NCI-H2107 (cell line): Measurements from ENCODE around the gene ORC3.
"Not testable (repeated sequence)": the region's sequence is repeated elsewhere in the genome, so short reads cannot be mapped to it uniquely, and the experiment has no call there.

Experiments
- DNase-seq: peaks from one replicate; lab custom pipeline; 2025; lab: John Stamatoyannopoulos, UW

The ORC3 gene

DNA sequence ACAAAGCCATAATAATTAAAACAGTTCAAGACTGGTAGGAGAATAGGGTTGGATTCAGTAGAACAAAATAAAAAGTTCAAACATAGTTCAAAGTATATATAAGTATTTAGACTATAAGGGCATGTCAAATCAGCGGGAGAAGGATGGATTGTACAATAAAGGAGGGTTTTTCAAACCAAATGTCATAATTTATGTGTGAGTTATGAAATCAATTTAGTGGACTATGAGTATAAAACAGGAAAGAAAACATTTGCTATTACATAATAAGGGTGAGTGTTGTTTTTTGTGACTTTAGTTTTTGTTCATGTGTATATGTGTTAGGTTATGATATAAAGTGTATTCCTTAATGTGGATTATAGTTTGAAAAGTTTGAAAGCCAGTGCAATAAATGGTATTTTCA, 10.6 kb downstream of the ORC3 start:
- DNase-seq, result no peak

DNA sequence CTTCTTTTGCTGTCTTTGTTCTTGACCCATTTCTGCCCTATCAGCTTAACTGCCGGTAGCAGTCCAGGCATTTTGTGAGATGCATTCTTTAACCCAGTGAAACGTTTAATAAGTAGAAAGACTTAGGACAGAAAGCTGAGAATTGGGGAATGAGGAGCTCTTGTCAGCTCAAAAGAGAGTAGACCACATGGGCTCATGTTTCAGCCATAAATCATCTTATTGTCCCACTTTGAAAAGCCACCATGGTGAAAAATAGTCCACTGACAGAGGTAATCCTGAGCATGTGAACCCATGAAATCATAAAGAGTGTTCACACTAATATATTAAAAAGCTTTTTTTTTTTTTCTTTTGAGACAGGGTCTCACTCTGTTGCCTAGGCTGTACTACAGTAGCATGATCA, 16.3 kb downstream of the ORC3 start:
- no peak for DNase-seq

DNA sequence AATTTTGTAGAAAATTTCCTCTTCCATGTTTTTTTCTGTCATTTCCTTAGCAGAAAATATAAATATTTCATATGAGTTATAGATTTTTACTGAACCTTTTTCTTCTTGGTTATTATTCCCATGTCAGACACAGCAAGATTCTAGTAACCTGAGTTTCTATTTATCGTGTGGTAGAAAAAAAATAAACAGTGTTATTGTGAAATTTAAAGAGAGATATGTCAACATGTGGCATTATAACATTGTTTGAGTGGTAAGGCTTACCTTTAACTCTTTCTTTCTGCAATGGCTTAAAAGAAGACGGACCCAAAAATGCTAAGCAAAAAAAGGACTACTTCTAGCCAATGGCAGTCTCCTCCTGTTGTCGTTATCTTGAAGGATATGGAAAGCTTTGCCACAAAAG, 18.9 kb downstream of the ORC3 start:
- no peak for DNase-seq

DNA sequence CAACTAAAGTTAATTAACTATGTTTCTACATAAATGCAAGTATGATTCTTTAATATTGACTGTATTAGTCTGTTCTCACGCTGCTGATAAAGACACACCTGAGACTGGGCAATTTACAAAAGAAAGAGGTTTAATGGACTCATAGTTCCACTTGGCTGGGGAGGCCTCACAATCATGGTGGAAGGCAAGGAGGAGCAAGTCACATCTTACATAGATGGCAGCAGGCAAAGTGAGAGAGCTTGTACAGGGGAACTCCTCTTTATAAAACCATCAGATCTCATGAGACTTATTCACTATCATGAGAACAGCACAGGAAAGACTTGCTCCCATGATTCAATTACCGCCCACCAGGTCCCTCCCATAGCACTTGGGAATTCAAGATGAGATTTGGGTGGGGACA, 23.1 kb downstream of the ORC3 start:
- DNase-seq, result not testable (repeated sequence)

DNA sequence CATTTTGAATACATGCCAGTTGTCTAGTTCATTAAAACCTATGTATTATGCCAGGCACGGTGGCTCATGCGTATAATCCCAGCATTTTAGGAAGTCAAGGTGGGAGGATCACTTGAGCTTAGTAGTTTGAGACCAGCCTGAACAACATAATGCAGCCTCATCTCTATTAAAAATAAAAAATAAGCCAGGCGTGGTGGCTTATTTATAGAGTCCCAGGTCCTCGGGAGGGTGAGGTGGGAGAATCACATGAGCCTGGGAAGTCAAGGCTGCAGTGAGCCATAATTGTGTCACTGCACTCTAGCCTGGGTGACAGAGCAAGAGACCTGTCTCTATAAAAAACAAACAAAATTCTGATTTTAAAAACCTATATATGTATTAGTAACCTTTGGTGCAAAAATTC, 27.5 kb downstream of the ORC3 start:
- no peak for DNase-seq

DNA sequence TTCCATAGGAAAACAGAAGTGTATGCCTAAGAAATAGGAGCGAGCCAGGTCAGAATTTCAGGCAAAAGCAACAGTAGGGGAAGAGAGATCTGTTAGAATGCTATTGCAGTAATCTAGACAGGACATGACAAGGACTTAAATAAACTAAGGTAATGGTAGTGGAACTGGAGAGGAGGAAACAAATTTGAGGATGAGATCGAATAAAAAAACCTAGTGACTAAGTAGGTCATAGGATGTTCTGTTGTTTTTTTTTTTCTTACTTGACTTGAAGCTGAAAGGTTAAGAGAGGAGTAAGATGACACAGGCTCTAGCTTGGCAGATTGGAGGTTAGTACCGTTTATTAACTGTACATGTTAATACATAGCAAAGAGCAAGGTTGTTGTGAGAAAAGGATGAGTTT, 28.6 kb downstream of the ORC3 start:
- no peak for DNase-seq

DNA sequence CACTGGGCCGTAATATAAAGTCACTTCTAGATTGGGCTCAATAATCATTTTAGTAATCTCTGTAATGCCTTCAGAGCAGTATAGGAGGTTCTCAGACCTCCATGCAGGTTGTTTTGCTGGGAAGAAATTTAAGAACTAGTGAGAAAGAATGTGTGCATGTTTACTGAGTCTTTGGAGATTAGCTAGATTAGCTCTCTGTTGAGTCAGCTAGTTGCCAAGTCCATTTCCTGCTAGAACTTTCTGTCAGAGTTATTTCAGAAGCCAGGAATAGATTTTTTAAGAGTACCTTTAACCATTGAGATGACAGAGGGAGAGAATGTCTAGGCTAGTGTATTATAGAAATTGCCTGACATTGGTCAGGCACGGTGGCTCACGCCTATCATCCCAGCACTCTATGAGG, 33.3 kb downstream of the ORC3 start:
- DNase-seq, result no peak

DNA sequence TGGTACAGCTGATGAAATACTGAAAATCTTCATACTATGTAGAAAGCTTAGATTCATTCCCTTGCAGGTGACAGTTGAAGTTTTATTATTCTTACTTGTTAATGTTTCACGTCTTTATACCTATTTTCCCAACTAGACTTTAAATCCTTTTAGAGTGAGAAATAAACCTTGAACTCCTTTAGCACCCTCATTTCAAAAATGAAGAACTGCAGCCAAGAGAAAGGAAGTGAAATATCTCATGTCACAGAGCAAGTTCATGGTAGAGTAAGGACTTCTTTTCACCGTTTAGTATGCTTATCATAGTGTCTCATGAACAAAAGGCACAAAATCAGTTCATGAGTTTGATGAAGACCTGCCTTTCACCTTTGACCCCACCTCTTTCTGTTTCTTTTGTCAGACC, 38.5 kb downstream of the ORC3 start:
- no peak for DNase-seq

DNA sequence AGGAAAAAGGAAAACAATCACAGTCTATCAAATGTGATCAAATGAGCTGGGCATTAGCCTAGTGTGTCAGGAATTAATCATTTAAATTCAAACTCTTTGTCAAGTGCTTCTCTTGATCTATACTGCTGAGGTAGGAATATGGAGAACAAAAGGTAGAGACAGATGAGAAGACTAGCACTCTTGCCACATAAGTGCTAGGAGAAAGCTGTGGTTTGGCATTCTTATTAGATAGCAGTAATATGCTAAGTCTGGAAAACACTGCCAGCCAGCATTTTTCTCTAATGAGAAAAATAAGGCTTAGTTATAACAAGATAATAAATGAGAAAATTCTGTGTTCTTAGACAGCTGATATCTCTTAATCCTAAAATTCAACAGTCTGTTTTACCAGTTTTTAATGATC, 38.9 kb downstream of the ORC3 start:
- DNase-seq, result no peak

DNA sequence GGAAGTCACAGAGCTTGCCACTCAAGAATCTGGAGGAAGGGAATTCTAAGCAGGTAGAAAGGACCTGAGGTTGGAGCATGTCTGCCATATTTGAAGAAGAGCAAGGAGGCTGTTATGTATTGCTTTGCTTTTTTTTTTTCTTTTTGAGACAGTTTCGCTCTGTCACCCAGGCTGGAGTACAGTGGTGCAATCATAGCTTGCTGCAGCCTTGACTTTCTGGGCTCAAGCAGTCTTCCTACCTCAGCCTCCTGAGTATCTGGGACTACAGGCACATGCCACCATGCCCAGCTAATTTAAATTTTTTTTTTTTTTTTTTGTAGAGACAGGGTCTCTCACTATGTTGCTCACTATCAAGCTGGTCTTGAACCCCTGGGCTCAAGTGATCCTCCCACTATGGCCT, 40.8 kb downstream of the ORC3 start:
- DNase-seq, result no peak

DNA sequence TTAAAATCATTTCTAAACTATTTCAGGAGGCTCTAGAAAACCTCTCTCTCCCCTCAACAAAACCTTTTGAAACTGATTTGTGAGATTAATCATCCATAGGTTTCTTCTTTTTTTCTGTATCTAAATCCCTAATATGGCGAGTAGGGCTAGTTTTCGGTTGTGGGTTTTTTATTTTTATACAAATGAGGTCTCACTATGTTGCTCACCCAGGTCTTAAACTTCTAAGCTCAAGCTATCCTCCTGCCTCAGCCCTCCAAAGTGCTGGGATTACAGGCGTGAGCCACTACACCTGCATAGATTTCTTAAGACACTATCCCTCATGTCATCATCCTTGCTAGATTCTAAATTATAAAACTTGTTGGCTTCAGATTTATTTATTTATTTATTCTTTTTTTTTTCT, 43.9 kb downstream of the ORC3 start:
- no peak for DNase-seq

DNA sequence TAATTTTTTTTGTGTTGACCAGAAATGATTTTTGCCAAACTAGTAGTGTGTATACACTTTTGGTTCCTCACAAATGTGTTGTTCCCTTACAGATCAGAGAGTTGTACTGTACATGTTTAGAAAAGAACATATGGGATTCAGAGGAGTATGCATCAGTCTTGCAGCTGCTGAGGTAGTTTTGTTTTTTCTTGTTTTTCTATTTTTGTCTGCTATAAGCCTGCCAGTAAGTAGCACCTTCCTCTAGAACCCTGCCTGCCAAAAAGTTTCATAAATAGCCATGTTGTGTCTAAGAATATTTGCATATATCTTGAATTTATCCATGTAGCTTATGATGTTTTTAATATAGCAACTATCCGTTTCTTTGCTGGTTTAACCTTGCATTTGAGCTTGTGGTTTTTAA, 46.4 kb downstream of the ORC3 start:
- DNase-seq, result no peak

DNA sequence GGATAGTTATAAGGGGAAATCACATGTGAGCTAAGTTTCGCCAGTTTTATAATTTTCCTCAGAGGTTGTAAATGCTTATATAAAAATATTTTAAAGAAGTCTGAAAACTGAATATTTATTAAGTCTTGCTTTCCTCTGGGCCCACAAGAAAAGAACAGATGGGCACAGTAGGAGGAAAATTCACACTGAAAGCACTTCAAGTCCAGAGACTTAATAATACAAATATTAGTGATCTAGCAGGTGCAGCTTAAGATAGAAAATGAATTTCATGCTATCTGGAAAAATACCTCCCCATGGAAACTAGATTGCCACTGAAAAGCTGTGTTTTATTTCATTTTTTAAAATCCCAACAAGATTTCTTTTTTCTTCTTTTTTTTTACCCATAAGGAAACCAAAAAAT, 47.2 kb downstream of the ORC3 start:
- no peak for DNase-seq

DNA sequence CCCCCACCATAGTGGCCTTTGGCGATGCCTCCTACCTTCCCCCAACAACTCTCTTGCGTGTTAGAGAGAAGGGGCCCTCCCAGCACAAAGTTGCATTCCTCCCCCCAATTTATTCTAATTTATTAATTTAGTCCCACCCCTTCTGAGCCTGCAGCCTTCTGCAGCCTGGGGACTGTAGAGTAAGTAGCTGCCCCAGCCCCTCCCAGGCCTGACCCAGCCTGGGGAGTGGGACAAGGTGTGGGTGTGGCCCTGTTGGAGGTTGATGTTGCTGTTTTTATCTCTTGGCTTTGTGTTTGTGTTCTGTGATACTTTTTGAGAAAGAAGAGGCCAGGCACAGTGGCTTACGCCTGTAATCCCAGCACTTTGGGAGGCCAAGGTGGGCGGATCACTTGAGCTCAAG, 49.4 kb downstream of the ORC3 start:
- no peak for DNase-seq

DNA sequence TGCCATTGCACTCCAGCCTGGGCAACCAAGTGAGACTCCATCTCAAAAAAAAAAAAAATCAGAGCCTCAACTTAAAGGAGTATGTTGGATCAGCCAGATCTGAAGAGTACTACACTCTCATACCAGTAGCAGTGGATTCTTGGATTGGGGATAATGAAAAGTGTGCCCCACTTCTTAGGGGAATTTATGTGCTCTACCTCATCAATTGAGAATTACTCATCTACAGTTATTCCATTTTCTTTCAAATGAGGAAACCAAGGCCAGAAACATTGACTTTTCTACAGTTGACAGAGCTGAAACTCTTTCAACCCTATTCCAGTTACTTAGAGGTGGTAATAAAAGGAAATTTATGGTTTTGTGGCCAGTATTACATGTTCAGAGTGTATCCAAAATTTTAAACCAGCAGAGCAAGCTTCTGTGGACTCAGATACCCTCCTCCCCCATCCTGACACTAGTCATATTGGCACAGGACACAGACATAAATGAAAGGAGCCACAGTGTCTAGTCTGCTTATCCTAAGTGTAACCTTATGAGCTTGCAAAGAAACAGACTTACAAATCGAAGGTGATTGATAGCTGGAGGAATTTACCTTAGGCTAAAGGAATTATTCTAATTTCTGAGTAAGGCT, 51.2 kb downstream of the ORC3 start:
- DNase-seq, result no peak

DNA sequence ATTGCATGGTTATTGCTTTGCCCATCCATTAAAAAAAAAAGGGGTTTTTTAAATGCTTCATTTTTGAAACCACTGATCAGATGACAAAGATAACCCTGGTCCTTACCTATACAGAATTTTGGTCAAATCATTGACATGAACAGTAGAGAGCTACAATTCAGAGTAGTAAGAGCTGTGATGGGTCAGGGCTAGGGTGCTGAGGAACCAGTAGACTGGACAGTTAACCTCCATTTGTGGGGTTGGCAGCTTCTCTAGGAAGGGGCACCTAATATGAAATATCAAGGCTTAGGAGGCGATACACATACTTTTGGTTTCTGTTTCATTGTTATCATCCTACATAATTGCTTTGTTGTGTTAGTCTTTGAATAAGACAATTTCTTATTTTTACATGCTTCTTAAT, 55.1 kb downstream of the ORC3 start:
- DNase-seq, result no peak

DNA sequence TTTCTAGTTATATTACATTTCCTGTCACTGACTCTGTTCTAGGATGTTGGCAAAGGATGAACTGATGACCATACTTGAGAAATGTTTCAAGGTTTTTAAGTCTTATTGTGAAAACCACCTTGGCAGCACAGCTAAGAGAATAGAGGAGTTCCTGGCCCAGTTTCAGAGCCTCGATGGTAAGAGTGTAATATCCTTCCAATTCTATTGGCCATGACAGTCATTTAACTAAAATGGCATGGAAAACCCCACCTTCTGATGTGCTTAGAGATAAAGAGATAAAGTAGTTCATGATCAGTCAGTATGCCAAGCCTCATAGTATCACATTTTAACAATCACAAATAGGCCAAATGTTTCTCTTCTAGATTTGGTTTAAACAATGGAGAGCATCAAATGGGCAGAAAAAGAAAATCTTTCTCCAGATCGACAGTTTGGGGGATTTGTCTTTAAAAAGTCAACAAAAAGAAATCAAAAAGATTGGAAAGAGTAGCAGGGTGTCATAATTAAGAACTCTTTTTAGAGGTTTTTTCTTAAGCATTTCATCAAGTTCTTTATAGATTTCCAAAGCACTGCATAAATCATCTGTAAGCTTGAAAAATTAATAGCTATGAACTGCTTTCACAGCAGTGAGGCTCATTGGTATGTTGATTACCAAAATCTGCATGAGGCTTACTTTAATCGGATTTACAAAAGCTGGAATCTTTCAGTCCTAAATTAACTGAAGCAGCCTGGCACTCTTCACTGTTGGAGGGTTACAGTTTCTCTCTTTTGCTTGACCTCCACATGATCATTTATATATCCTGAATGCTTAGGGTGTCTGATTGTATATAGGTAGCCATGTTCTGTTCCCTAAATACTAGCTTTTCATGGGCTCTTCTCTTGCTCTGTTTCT, 63.4 kb downstream of the ORC3 start:
- no peak for DNase-seq

DNA sequence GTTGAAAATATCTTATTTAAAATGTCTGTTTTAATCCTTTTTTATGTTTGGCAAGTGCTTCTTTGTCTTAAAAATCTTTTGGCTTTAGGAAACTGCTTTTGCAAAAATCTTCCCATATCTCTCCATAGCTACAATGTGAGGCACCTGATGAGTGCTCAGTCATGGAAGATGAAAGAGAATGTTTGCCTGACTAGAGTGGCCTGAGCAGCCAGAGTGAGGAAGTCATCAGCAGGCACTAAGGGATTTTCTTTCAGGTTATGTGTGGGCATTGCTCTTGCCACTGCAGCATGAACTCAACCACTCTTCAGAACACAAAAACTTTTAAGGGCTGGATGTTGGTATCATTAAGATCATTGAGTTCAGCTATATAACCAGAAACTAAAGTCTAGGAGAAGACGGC, 64.2 kb downstream of the ORC3 start:
- no peak for DNase-seq

DNA sequence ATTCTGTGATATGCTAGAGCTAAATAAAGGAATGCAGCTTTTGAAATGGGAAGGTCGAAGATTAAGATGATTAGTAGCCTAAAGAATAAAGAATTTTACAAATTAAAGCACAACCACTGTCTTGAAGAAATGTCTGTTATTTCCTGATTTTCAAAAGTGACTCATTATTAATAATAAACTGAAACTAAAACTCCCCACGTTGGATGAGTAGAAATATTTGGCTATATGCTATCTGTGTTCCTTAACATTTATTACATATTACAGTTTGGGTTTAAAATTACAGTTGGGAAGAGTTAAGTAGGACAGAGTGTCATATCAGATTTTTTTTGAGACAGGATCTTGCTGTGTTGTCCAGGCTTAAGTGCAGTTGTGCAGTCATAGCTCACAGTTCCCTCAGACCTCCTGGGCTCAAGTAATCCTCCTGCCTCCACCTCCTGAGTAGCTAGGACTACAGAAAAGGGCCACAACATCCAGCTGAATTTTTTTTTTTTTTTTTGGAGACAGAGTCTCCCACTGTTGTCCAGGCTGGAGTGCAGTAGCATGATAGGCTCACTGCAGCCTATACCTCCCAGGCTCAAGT, 65.0 kb downstream of the ORC3 start:
- no peak for DNase-seq

DNA sequence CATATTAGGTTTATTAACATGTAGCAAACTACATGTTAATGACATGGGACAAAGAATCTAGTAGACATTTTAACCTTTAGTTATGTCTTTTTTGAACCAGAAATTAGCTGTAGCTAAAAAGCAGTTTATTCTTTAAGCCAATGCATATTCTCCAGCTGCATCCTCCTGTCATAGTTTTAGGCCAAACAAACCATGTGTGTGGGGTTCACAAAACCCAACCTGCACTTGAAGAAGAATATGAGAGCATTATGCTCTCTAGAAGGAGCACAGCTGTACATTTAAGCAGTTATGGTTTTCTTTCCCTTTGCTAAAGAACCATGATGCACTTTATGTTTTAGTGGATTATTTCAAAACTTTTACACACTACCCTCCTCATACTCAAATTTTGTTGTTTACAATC, 65.9 kb downstream of the ORC3 start:
- no peak for DNase-seq

DNA sequence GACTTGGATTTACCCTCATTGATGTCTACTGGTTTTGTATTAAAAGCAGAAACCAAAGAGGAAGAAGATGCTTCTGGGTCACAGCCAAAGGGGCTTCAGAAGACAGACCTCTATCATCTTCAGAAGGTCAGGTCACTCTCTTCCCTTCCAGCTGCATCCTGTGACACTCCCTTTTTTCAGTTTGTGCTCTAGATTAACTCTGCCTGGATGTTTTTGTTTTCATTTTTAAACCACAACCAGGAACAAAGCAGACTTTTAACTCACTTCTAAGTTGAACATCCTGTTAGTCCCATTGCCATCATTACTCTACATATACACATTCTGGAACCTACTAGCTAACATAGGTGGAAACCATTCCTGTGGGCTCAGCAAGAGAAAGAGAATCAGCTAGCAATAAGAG, 66.9 kb downstream of the ORC3 start:
- no peak for DNase-seq

DNA sequence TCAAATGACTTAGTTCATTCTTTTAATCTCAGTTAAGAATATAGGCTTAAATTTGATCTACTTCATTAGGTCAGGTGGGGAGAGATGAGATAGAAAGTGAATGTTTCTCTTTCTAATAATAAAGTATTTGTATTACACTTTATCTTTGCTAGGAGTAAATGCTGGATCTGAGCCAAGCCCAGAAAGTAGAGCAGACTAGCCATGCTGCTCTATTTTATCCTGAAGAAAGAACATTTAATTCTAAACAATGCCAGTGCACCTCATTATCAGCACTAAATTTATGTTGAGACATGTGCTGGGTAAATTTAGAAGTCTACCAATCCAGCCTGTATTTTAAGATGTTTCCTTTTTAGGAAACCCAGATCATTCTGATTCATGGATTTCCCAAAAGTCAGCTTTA, 68.6 kb downstream of the ORC3 start:
- no peak for DNase-seq

DNA sequence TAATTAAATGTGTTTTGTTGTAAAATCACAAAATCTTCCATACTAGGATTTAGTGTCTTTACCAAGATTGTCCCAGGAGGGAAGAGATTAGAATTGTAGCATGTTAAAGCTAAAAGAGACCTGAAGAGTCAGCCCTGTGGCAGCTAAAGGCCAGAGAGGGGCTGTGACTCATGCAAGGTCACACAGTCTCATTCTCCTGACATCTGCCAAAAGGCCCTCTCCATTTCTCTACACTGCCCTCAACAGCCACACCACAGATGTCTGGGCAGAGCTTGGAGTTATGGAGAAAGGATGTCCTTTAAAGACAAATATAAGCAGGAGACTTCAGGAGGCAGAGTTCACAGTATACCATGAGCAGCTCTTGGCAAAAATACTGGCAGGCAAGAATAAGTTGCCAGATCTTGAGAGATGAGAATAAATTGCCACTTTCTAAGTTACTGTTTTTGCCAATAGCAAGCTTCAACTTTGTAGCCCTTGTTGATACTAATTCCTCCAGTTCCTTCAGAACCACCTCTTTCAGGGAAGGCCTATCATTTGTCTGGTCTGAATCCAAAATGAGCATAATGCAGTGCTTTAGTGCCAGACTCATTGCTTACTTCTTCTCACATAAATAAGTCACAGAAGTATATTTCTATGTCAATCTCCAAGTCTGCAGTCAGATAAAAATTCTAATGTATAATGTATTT, 70.4 kb downstream of the ORC3 start:
- no peak for DNase-seq
